ENCODE data around the gene AKAP7. TPM values are rescaled to one million over a fixed set of nuclear protein-coding genes. Genes with fewer than 3 reads are reported as not detected.

Gene AKAP7
- total RNA-seq, 1 donor from 2014 or later: 3.4 TPM

DNA sequence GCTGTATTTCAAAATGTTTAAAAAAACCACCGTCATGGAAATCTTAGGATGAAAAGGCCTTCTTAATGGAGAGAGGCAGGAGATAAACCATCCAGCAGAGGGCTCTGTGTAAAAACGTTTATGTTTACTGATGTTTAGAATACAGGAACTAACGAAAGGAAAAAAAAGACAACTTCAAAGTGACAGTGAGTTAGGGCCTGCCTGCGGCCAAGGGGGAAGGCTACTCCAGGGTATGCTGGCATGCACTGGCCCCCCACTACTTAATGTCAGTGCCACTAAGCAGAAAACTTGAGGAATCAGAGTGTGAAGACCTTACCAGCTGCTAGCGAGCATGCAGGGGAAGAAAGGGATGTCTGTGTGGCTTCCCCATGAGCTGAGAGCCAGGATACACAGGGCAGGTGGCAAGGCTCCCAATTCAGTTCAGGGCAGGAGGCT is 47.7 kb downstream of the AKAP7 start:
- no peak overlapping the region for H3K4me3 Mint-ChIP-seq (ENCODE audit: low read depth)
- peaks cover 3% of the 10 kb centered on the region for H3K36me3 Mint-ChIP-seq (ENCODE audit: low read depth)
- no peaks in the 10 kb centered on the region for H3K9me3 Mint-ChIP-seq
- intact Hi-C loops (cut with micrococcal nuclease): loop anchor here (1.0 kb wide), 1 partner anchor 351 kb away; no protein-coding TSS in a partner anchor
- no peak for DNase-seq (ENCODE audit: low spot score)
- H3K27me3 Mint-ChIP-seq (ENCODE audit: low read depth): no peaks in the 10 kb centered on the region
- H3K4me1 Mint-ChIP-seq (ENCODE audit: low read depth): peaks cover 5% of the 10 kb centered on the region
- H3K27ac Mint-ChIP-seq: peak overlapping the region; percentile 79

DNA sequence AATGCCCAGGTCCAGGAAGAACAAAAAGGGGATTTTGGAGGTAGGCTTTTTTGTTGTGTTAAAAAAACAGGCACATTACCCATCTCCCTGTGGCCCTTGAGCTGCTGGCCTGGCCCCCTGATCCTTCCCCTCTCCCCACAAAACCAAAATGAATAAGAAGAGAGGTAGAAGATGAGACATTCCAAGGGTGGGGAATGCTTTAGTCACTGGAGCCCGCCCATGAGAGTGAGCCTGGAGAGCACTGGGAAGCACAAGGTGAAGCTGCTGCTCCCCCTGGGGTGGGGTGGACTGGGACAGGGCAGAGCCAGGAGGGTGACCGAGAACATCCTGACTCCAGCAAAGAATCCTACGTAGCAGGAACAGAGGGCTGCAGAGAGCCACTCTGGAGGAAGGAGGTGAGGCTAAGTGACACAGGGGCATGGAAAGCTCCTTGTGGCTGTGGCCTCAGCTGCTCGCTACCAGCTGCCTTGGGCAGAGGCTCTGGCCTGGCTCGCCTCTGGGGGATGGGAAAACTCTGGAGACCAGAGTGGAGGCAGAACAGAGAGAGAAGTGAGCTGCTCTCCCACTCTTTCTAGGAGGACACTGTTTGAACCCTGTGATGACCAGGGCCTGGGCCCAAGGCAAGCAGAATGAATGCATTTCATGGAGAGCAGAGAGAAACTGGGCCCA is 48.3 kb downstream of the AKAP7 start:
- Mint-ChIP-seq H3K4me3 (ENCODE audit: low read depth) (no peak overlapping the region), H3K36me3 (ENCODE audit: low read depth) (peaks cover 3% of the 10 kb centered on the region), H3K27me3 (ENCODE audit: low read depth) (no peaks in the 10 kb centered on the region), H3K4me1 (ENCODE audit: low read depth) (peaks cover 5% of the 10 kb centered on the region), H3K27ac (no peak overlapping the region), H3K9me3 (no peaks in the 10 kb centered on the region)
- intact Hi-C loops (cut with micrococcal nuclease): loop anchor here (1.0 kb wide), 1 partner anchor 351 kb away; no protein-coding TSS in a partner anchor
- DNase-seq (ENCODE audit: low spot score): no peak

DNA sequence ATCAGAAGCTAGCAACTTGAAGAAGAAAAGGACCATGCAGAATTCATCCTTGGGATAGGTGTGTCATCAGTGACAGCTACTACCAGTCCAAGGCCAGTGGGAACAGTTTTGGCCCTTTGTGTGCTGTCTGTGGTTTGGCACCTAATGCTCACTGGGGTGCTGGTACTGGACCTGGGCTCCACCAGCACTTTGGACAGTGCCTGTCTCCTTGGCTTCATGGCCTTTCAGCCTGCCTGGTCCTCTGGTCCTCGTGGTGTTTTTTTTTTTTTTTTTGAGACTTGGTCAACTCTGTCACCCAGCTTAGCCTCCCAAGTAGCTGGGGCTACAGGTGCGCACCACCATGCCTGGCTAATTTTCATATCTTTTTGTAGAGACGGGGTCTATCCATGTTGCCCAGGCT is 56.3 kb downstream of the AKAP7 start:
- intact Hi-C loops (cut with micrococcal nuclease): no loop called here
- Mint-ChIP-seq H3K9me3 (peaks cover 32% of the 10 kb centered on the region), H3K36me3 (ENCODE audit: low read depth) (peaks cover 33% of the 10 kb centered on the region), H3K4me3 (ENCODE audit: low read depth) (no peak overlapping the region), H3K27me3 (ENCODE audit: low read depth) (no peaks in the 10 kb centered on the region), H3K27ac (no peak overlapping the region), H3K4me1 (ENCODE audit: low read depth) (peaks cover 3% of the 10 kb centered on the region)
- no peak for DNase-seq (ENCODE audit: low spot score)

DNA sequence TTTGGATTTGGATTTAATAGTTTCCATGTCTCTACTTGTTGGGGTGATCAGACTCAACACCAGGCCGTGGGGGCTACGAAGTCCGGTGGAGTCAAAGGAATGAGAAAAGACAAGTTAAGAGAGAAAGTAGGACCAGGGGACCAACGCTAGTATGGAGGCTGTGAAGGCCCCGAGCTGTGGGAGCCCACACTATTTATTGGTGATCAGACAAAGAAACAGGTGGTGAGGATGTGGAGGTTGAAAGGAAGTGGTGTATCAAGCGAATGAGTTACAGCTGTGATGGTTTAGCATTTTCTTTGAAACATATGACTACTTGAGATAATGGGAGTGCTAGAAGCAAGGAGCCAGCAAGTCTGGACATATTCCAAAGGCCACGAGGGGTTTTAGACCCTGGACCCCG is 62.4 kb downstream of the AKAP7 start:
- H3K4me1 Mint-ChIP-seq (ENCODE audit: low read depth): peaks cover 39% of the 10 kb centered on the region
- intact Hi-C loops (cut with micrococcal nuclease): loop anchor here (2.0 to 5.0 kb wide), 3 partner anchors 50 to 431 kb away; partner anchors contain the start of gene MED23
- peak overlapping the region; percentile 22 for H3K27ac Mint-ChIP-seq
- H3K4me3 Mint-ChIP-seq (ENCODE audit: low read depth): no peak overlapping the region
- H3K9me3 Mint-ChIP-seq: peaks cover 24% of the 10 kb centered on the region
- no peaks in the 10 kb centered on the region for H3K27me3 Mint-ChIP-seq (ENCODE audit: low read depth)
- DNase-seq (ENCODE audit: low spot score): no peak
- peaks cover 39% of the 10 kb centered on the region for H3K36me3 Mint-ChIP-seq (ENCODE audit: low read depth)

DNA sequence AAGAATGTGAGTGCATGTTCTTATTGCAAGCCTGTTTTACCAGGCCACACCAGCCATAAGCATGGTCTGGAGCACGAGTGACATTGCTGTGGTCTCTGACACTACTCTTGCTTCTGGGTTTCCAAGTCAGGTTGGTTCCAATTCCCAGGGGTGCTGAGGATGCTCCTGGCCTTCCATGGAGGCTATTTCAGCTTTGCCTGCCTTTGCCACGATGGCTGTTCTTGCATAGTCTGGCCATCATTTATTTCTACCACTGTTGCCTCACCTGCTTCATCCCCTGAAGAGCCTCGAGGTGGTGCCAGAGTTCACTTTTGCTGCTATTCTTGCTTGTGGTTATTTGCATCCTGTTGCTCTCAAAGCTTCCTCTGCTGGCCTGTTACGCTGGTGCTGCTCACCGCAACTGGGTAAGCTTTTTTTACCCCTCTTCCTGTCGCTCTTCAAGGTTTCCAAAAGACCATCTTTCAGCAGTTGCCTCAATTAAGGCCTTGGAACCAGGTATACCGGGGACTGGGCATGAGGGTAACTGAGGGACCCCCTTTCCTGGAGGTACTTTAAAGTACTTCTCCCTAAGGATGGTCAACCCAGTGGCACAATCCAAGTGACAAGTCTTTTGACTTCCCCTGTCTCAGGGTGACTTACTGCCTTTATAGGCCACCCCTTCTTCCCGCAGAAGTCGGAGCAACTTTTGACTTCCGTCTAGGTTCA is 64.5 kb downstream of the AKAP7 start:
- H3K9me3 Mint-ChIP-seq: peaks cover 4% of the 10 kb centered on the region
- intact Hi-C loops (cut with micrococcal nuclease): loop anchor here (1.0 to 5.0 kb wide), 5 partner anchors 48 to 429 kb away; partner anchors contain the start of gene MED23
- H3K27me3 Mint-ChIP-seq (ENCODE audit: low read depth): no peaks in the 10 kb centered on the region
- H3K27ac Mint-ChIP-seq: peak overlapping the region; percentile 93
- peaks cover 40% of the 10 kb centered on the region for H3K4me1 Mint-ChIP-seq (ENCODE audit: low read depth)
- peak; percentile 76 for DNase-seq (ENCODE audit: low spot score)
- peak overlapping the region; percentile 65 for H3K4me3 Mint-ChIP-seq (ENCODE audit: low read depth)
- peaks cover 19% of the 10 kb centered on the region for H3K36me3 Mint-ChIP-seq (ENCODE audit: low read depth)

DNA sequence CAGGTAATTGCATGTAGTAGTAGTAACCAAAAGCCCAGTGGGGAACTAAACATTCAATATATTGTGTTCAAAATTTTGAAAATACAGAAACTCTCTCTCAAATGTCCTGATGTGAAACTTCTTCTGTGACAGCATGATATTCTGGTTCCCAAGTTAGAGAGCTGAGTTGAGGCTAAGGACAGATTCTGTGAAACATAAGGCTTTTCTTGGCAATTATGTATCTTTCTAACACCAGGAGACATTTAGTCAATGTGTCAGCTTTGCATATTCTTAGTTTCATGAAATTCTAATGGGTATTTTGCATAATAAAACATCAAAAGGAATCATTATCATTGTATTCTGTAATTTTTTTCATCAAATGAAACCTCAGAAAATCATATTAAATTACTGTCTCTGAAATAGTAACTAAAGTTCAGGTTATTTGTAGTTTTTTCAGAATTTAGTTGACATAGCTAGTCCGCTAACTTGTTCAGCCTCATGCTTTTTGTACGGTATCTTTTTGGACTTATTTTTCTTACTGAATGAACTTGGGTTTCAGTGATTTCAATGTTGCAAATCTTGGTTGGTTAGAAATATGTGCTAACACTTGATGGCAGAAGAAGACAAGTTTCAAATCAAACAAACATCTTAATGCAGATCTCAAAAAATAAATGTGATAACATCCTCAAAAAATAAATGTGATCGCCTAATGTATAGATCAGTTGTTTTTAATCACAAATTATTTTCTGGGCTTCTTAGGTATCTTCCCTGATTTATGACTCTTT is 70.4 kb downstream of the AKAP7 start:
- Mint-ChIP-seq H3K36me3 (ENCODE audit: low read depth) (peaks cover 7% of the 10 kb centered on the region), H3K4me1 (ENCODE audit: low read depth) (peaks cover 17% of the 10 kb centered on the region), H3K4me3 (ENCODE audit: low read depth) (no peak overlapping the region), H3K9me3 (no peaks in the 10 kb centered on the region), H3K27ac (no peak overlapping the region), H3K27me3 (ENCODE audit: low read depth) (no peaks in the 10 kb centered on the region)
- intact Hi-C loops (cut with micrococcal nuclease): no loop called here
- DNase-seq (ENCODE audit: low spot score): no peak

DNA sequence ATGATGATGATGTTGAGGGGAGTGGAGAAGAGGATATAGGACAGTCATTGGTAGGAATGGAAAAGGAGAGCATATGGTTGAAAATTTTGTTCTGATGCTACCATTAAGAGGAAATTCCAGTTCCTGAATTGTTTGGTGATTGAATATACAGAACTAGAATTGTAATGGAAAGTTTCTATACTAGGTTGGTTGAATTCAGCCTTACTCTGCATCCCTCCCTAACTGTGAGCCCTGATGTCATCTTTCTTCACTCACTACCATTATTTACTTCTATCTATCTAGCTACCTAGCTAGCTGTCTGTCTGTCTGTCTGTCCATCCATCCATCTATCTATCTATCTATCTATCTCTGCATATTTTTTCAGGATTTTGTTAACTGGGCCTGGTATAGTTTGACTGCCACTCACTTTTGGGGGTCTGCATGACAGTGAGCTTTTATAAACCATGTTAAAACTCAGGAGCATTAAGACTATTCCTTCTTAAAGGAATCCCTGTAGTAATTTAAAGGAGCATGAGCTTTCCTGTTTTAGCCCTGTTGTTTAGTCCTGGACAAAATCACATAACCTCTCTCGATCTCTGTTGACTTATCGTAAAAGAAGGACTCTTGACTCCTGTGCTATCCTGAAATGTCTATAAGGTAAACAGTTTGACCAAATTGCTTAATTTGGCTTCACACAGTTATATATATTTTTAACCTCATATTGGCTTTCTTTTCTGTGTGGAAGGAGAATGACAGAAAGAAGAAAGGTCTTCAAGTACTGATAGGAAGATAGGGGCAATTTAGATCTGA is 71.4 kb downstream of the AKAP7 start:
- no peak for DNase-seq (ENCODE audit: low spot score)
- intact Hi-C loops (cut with micrococcal nuclease): no loop called here
- Mint-ChIP-seq H3K27me3 (ENCODE audit: low read depth) (no peaks in the 10 kb centered on the region), H3K4me1 (ENCODE audit: low read depth) (peaks cover 14% of the 10 kb centered on the region), H3K36me3 (ENCODE audit: low read depth) (peaks cover 10% of the 10 kb centered on the region), H3K27ac (no peak overlapping the region), H3K4me3 (ENCODE audit: low read depth) (no peak overlapping the region), H3K9me3 (no peaks in the 10 kb centered on the region)

DNA sequence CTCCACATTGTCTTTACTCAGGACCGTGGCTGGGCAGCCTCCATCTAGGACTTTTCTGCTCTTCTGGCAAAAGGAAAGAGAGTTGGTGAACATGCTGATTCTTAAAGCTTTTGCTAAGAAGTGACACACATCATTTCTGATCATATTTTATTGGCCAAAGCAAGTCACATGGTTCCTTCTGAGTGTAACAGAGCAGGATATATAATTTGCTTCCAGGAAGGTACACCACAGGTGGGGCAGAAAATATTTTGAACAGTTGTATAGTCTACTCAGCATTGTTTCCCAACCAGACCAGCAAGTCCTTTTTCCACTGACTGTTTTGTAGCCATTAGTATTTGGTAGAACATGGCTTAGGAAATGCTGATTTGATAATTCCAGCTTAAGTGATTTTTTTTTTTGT is 73.5 kb downstream of the AKAP7 start:
- Mint-ChIP-seq H3K4me3 (ENCODE audit: low read depth) (no peak overlapping the region), H3K27ac (no peak overlapping the region), H3K27me3 (ENCODE audit: low read depth) (no peaks in the 10 kb centered on the region), H3K36me3 (ENCODE audit: low read depth) (peaks cover 10% of the 10 kb centered on the region), H3K4me1 (ENCODE audit: low read depth) (peaks cover 13% of the 10 kb centered on the region), H3K9me3 (no peaks in the 10 kb centered on the region)
- intact Hi-C loops (cut with micrococcal nuclease): no loop called here
- no peak for DNase-seq (ENCODE audit: low spot score)

DNA sequence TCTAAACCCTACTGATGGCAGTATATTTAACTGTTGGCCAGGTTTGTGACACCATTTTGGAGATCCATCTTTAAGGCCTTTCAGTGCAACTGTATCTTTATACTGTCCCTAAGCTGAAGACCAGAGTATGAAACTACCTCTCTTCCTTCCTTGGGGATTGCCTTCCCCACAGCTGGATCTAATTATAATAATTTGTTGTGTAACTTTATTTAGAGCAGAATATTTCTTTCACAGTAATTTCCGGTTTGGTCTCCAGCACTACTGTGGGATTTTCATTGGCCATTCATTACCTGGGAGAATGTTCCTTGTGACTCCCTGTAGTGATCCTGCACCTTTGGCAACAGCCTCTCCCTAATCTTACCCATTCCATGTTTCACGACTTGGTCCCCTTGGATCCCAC is 75.2 kb downstream of the AKAP7 start:
- no peaks in the 10 kb centered on the region for H3K9me3 Mint-ChIP-seq
- intact Hi-C loops (cut with micrococcal nuclease): no loop called here
- H3K36me3 Mint-ChIP-seq (ENCODE audit: low read depth): peaks cover 10% of the 10 kb centered on the region
- DNase-seq (ENCODE audit: low spot score): no peak
- H3K27ac Mint-ChIP-seq: no peak overlapping the region
- H3K27me3 Mint-ChIP-seq (ENCODE audit: low read depth): no peaks in the 10 kb centered on the region
- H3K4me1 Mint-ChIP-seq (ENCODE audit: low read depth): peaks cover 19% of the 10 kb centered on the region
- no peak overlapping the region for H3K4me3 Mint-ChIP-seq (ENCODE audit: low read depth)

DNA sequence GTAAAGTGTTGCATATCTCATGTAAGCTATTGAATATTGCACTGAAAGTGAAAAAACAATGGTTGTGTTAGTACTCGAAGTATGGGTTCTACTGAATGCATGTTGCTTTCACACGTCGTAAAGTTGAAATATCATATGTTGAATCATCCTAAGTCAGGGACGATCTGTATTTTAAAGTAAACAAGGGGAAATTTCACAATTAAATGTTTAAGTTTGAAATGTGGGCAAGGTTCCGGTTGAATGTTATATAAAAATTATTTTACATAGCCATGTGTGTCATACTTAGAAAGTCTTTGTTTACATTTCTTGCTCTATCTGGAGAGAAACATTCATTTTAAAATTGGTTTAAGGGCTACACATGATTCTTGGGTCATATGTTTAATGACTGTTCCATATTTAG is 76.8 kb downstream of the AKAP7 start:
- no peak for DNase-seq (ENCODE audit: low spot score)
- peaks cover 15% of the 10 kb centered on the region for H3K4me1 Mint-ChIP-seq (ENCODE audit: low read depth)
- no peaks in the 10 kb centered on the region for H3K9me3 Mint-ChIP-seq
- no peak overlapping the region for H3K4me3 Mint-ChIP-seq (ENCODE audit: low read depth)
- peaks cover 10% of the 10 kb centered on the region for H3K36me3 Mint-ChIP-seq (ENCODE audit: low read depth)
- H3K27me3 Mint-ChIP-seq (ENCODE audit: low read depth): no peaks in the 10 kb centered on the region
- intact Hi-C loops (cut with micrococcal nuclease): no loop called here
- no peak overlapping the region for H3K27ac Mint-ChIP-seq

DNA sequence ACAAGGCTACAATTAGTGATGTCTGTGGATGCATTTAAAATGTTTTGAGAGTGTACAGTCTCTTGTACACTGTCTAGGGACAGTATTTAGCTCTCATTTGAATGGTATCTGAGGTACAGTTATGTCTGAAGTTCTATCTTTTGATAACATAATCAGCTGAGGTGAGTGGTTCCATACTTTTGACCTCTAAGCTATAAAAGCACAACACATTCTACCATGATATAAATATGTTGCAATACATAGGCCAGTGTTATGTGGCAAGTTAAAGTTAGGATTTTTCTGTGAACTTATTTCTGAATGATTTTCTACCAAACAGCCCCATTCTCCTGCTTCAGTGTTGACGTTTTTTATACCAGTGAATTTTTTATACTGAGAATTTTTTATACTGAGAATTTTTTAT is 77.6 kb downstream of the AKAP7 start:
- H3K4me1 Mint-ChIP-seq (ENCODE audit: low read depth): peaks cover 13% of the 10 kb centered on the region
- no peak overlapping the region for H3K27ac Mint-ChIP-seq
- intact Hi-C loops (cut with micrococcal nuclease): no loop called here
- no peak overlapping the region for H3K4me3 Mint-ChIP-seq (ENCODE audit: low read depth)
- H3K27me3 Mint-ChIP-seq (ENCODE audit: low read depth): no peaks in the 10 kb centered on the region
- peaks cover 8% of the 10 kb centered on the region for H3K36me3 Mint-ChIP-seq (ENCODE audit: low read depth)
- no peaks in the 10 kb centered on the region for H3K9me3 Mint-ChIP-seq
- DNase-seq (ENCODE audit: low spot score): no peak

DNA sequence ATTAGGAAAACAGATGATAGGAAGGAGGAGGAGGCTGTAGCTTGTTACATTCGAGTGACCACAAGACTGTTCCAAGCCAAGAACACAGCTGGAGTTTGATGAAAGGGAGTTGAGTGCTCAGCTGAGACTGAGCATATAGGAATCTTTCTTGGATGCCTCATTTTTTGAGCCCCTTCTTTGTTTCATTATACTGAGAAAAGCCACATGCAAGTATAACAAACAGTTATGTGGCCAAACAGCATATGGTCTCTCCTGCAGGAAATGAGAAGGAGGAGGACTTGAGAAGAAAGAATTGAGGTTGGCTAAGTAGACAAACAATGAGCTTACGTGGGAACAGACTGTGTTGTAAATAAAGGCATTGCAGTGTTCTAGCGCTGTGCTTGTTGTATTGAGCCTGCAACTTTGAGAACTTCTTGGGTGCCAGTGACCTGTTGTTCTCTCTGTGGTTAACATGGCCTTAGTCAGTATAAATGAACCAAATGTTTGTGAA is 78.3 kb downstream of the AKAP7 start:
- Mint-ChIP-seq H3K4me1 (ENCODE audit: low read depth) (peaks cover 12% of the 10 kb centered on the region), H3K27me3 (ENCODE audit: low read depth) (no peaks in the 10 kb centered on the region), H3K4me3 (ENCODE audit: low read depth) (no peak overlapping the region), H3K9me3 (no peaks in the 10 kb centered on the region), H3K36me3 (ENCODE audit: low read depth) (peaks cover 7% of the 10 kb centered on the region), H3K27ac (no peak overlapping the region)
- DNase-seq (ENCODE audit: low spot score): no peak
- intact Hi-C loops (cut with micrococcal nuclease): no loop called here

Data from activated T-helper 2 cell treated with anti-CD3 and anti-CD28 coated beads, Interferon-gamma antibody, Interleukin-2, Interleukin-4, amounts not matched to agents 10 μg/mL and 5 μg/mL and 100 μg/mL, durations not matched to agents 14 hours and 24 hours and 36 hours (primary cell).